Measurements from ENCODE around the gene FAM107B. TPM values are rescaled to one million over a fixed set of nuclear protein-coding genes. Genes with fewer than 3 reads are reported as not detected.

The FAM107B gene
- total RNA-seq, 1 experiment from 2014 or later, result 41.3 TPM

DNA sequence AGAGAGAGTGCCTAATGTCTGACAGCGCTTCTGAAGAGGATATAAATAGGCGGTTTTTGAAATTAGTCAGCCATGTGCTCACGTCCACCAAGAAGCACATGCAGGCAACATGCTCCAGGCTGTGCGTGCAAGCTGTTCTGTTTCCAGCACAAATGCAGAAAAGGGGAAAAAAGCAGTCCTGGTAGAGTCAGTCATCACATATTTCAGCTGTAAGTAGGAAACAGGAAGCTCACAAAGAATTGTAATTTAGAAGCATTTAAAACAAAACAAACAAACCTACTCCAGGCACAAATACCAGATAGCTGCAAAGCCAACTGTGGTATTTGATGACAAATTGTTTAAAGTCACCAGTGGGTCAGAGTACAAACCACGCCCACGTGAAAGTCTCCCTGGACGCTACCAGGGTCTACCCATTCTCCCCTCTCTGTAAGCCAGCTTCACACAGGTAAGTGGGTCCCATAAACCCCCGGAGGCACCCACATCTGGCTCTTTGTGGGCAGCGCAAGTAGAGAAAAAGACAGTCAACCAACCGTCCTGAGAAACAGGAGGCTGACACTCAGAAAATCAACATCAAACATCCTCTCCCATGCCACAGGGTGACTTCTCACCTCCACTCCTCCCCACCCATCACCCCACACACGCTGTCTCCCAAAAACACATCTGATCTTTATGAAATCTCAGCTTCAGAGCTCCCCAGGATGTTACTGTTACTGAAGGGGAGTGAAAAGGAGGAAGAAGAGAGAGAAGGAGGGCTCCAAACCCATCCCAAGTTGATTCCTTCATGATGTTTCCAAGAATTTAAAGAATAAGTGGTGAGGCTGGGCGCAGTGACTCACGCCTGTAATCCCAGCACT is 186.4 kb downstream of the FAM107B start:
- H3K4me3 Mint-ChIP-seq (ENCODE audit: unreplicated experiment), result no peak overlapping the region
- intact Hi-C loops (cut with micrococcal nuclease), result no loop called here
- no TSS peak for BruUV-seq (replicated peaks)
- DNase-seq (ENCODE audit: unreplicated experiment), result peak; percentile 52
- peaks cover 23% of the 10 kb centered on the region for H3K4me1 Mint-ChIP-seq (ENCODE audit: insufficient read depth, unreplicated experiment)
- no peaks in the 10 kb centered on the region for H3K27me3 Mint-ChIP-seq (ENCODE audit: insufficient read depth, unreplicated experiment)
- ChIA-PET CTCF (interaction anchor here (0.7 to 2.2 kb wide), 2 partner anchors 12 to 51 kb away, joined by 3 to 6 read pairs; no protein-coding TSS in a partner anchor), POLR2A (interaction anchor here (0.5 to 1.8 kb wide), 6 partner anchors 14 to 805 kb away, joined by 3 to 6 read pairs (median 4); no protein-coding TSS in a partner anchor)
- H3K36me3 Mint-ChIP-seq (ENCODE audit: insufficient read depth, unreplicated experiment), result no peaks in the 10 kb centered on the region
- no peaks in the 10 kb centered on the region for H3K9me3 Mint-ChIP-seq (ENCODE audit: unreplicated experiment)
- TF ChIP-seq, protein P1, sequence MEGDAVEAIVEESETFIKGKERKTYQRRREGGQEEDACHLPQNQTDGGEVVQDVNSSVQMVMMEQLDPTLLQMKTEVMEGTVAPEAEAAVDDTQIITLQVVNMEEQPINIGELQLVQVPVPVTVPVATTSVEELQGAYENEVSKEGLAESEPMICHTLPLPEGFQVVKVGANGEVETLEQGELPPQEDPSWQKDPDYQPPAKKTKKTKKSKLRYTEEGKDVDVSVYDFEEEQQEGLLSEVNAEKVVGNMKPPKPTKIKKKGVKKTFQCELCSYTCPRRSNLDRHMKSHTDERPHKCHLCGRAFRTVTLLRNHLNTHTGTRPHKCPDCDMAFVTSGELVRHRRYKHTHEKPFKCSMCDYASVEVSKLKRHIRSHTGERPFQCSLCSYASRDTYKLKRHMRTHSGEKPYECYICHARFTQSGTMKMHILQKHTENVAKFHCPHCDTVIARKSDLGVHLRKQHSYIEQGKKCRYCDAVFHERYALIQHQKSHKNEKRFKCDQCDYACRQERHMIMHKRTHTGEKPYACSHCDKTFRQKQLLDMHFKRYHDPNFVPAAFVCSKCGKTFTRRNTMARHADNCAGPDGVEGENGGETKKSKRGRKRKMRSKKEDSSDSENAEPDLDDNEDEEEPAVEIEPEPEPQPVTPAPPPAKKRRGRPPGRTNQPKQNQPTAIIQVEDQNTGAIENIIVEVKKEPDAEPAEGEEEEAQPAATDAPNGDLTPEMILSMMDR (IDR thresholded peaks at IDR 0.05; ENCODE audit: unreplicated experiment), result no peak
- H3K27ac Mint-ChIP-seq (ENCODE audit: low read depth, unreplicated experiment), result peak overlapping the region; percentile 59

GRCh38 chr10:14587540-14588083 is 187.1 kb downstream of the FAM107B start:
- H3K36me3 Mint-ChIP-seq (ENCODE audit: insufficient read depth, unreplicated experiment), result no peaks in the 10 kb centered on the region
- no peak for DNase-seq (ENCODE audit: unreplicated experiment)
- POLR2A ChIA-PET, result interaction anchor here (0.5 to 1.8 kb wide), 6 partner anchors 15 to 804 kb away, joined by 3 to 6 read pairs (median 4); no protein-coding TSS in a partner anchor
- TF ChIP-seq, protein P1 (IDR thresholded peaks at IDR 0.05; ENCODE audit: unreplicated experiment), result no peak
- H3K27ac Mint-ChIP-seq (ENCODE audit: low read depth, unreplicated experiment), result peak overlapping the region; percentile 59
- no peaks in the 10 kb centered on the region for H3K27me3 Mint-ChIP-seq (ENCODE audit: insufficient read depth, unreplicated experiment)
- H3K4me3 Mint-ChIP-seq (ENCODE audit: unreplicated experiment), result no peak overlapping the region
- peaks cover 23% of the 10 kb centered on the region for H3K4me1 Mint-ChIP-seq (ENCODE audit: insufficient read depth, unreplicated experiment)
- no peaks in the 10 kb centered on the region for H3K9me3 Mint-ChIP-seq (ENCODE audit: unreplicated experiment)
- CTCF ChIA-PET, result interaction anchor here (2.2 kb wide), 1 partner anchor 51 kb away, joined by 6 read pairs; no protein-coding TSS in a partner anchor
- BruUV-seq (replicated peaks), result no TSS peak
- intact Hi-C loops (cut with micrococcal nuclease), result no loop called here

DNA sequence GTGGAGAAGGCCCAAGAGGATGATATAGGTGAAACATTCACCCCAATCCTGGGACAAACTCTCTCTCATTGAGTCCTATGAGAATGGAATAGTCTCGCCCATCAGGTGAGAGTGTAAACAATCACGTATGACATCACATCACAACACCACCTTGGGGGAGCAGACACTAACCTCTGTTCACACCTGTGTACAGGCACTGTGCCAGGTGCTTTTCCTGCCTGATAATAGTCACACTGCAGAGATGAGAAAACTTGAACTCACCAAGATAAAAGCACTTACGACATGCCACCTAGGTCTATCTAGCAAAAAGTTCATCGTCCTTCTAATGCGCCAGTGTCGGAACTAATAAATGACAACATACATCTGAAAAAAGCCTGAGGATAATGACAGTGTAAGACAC is 187.8 kb downstream of the FAM107B start:
- peak; percentile 30 for DNase-seq (ENCODE audit: unreplicated experiment)
- intact Hi-C loops (cut with micrococcal nuclease), result no loop called here
- Mint-ChIP-seq H3K9me3 (ENCODE audit: unreplicated experiment) (no peaks in the 10 kb centered on the region), H3K27me3 (ENCODE audit: insufficient read depth, unreplicated experiment) (no peaks in the 10 kb centered on the region), H3K36me3 (ENCODE audit: insufficient read depth, unreplicated experiment) (no peaks in the 10 kb centered on the region), H3K27ac (ENCODE audit: low read depth, unreplicated experiment) (no peak overlapping the region), H3K4me3 (ENCODE audit: unreplicated experiment) (no peak overlapping the region), H3K4me1 (ENCODE audit: insufficient read depth, unreplicated experiment) (peaks cover 18% of the 10 kb centered on the region)
- TF ChIP-seq, protein P1 (IDR thresholded peaks at IDR 0.05; ENCODE audit: unreplicated experiment), result no peak
- POLR2A ChIA-PET, result no interaction called here
- no TSS peak for BruUV-seq (replicated peaks)
- CTCF ChIA-PET, result no interaction called here
